Skin of body (tissue), 2 donors: ENCODE measurements around the gene SKOR1. TPM values are rescaled to one million over a fixed set of nuclear protein-coding genes. Genes with fewer than 3 reads are reported as not detected.

ENCODE experiments used
- DNase-seq: peaks from one replicate; lab custom pipeline; 2025; lab: John Stamatoyannopoulos, UW
- total RNA-seq: library from RNA; depleted of rRNA; stranded (reverse); fragments of >200 nt; gene quantifications from one replicate; pipeline ENCODE4 v1.2.3, GENCODE V29; 2014

Gene SKOR1
- total RNA-seq, 1 donor from 2014 or later, result 0.10 TPM

- DNase-seq, result no peak
These were observed 6.1 kb downstream of the SKOR1 start for GRCh38 chr15:67831363-67831762.

GRCh38 chr15:67832031-67832551 lies 6.8 kb downstream of the SKOR1 start:
- no peak for DNase-seq

DNA sequence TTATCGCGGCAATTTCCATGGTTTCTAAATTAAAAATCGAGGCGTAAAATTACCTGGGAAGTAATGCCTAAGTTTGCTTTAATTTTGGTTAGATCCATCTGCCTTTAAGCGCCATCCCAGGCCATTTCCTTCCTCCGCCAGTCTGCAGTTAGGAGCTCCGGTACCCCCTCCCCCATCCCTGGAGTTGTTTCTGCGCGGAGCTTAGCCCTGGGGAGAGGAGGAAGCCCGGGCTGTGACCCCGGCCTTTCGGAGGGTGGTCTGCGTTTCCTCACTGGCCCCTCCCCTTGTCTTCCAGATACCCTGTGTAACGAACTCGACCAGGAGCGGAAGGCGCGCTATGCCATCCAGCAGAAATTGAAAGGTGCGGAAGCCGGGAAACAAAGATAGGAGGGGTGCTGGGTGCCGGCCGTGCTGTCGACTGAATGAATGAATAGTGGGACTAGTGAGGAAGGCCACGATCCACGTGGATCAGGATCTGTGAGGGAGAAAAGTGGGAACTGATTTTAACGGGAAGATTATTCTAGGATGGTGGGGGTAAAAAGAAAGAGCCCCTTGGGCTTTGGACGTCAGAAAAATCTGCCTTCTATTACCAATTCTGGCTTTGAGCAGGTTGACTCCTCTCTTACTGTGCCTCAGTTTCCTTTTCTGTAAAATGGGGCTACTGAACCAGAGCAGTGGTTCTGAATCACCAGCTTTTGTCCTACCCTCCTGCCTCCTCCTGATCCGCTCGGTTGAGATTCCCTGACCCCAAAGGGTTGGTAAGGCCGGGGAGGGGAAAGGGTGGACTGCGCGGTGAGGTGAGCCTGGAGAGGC lies 7.8 kb downstream of the SKOR1 start:
- DNase-seq, result no peak

GRCh38 chr15:67833710-67834511 lies 8.6 kb downstream of the SKOR1 start:
- DNase-seq, result no peak

- no peak for DNase-seq
These were observed 9.4 kb downstream of the SKOR1 start for GRCh38 chr15:67834581-67835296.

DNA sequence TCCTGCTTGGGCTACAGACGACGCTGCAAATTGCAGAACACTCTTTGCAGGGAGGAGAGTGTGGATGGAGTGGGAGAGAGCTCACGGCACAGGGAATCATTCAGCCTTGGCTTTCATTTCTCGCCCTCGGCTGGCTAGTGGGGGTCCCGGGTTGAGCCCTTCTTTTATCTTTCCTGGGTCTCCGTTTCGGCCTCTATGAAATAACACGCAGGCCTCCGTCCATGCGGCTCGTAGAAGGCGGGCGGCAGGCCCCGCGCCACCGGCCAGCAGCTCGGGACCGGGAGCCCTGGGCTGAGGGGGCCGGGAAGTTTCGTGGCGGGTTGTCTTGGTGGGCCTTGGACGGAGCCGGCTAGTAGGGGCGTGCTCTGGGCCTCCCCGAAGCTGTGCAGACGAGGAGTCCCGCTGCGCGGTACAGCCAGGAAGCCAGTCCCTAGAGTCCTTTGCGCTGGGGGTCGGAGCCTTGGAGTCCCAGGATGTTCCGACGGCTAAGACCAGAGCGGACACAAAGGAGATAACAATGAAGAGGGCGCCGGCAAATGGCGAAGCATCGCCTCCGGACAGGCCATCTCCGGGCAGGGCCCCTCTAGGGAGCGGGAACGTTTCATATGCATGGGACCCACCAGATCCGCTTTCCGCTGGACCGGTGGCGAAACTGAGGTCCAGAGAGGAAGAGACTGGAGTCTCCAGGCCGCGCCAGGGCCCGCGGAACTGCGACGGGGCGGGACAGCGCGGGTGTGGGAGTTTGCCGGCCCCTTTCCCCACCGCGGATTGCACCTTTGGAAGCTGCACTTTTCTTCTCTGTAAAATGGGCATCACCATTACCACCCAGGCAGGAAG lies 10.2 kb downstream of the SKOR1 start:
- no peak for DNase-seq

DNA sequence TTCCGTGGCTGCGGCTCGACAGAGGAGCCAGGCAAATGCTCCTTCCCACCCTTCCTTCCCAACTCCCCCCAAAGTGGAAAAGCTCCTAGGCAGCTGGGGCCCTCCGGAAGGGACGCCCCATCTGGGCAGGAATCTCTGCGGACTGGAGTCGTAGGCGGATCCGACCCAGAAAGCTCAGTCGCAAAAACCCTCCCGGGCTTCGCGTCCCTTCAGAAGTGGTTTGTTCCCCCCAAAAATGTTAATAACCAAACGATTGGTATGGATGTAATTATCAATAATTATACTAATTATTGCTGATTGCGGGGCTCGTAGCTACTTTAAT lies 10.8 kb downstream of the SKOR1 start:
- no peak for DNase-seq

GRCh38 chr15:67836477-67836876 lies 11.2 kb downstream of the SKOR1 start:
- DNase-seq, result peak; percentile 46

- no peak for DNase-seq
These were observed 11.6 kb downstream of the SKOR1 start for GRCh38 chr15:67836955-67837354.

GRCh38 chr15:67838789-67839332 lies 13.6 kb downstream of the SKOR1 start:
- DNase-seq, result no peak

GRCh38 chr15:67839499-67839928 lies 14.2 kb downstream of the SKOR1 start:
- DNase-seq, result peak; percentile 78

- peak; percentile 90 for DNase-seq
These were observed 14.8 kb downstream of the SKOR1 start, which contains the start of gene RNU6-1 for GRCh38 chr15:67839929-67840748. Gene RNU6-1, minus strand, starts transcription at chr15:67840045.

DNA sequence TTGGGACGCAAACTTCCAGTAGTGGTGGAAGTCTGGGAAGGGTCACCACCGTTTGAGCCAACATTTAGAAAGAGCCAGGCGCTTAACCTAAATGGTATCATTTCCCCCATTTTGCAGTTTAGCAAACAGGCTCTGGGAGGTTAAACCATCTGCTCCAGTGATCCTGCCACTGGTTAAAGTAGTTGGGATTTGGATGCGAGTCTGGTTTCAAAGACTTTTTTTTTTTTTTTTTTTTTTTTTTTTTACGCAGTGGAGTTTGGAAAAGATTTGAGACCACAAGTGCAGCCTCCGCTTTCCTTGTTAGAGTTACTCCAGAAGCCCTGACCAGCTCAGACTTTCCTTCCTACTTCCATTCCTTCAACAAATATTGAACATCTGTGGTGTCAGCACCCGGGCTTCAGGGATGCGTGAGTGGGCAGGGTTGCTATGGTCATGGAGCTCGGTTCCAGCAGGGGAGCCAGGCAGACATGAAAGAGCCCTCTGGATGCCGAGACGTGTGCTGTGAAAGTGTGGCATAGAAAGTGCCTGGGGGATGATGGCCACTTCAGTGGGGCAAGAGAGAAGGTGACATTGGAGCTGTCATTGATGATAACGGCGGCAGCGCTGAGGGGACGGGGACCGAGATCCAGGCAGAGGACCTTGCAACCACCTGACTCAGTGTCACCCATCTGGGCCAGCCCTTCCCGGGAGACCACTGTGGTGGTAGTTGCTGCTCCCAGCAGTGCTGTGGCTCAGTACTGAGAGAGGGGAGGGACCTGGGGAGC lies 15.6 kb downstream of the SKOR1 start:
- peak; percentile 68 for DNase-seq

GRCh38 chr15:67841513-67841762 lies 16.1 kb downstream of the SKOR1 start:
- no peak for DNase-seq

DNA sequence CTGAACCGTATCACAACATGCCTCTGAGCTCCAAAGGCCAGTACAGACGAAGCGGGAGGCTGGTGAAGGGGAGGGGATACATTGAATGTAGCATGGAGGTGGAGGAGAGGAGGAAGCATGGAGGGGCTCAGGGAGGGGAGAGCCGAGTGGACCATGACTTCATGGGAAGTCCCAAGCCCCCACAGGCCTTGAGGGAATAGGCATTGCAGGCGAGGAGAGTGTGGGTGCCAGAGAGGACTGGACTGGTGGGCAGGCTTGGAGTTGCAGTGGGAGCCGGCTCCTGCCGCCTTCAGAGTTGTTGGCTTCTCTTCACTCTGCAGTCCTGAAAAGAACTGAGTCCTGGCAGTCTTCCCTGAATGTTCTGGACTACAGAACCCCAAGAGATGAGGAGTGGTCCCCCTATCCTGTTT lies 17.8 kb downstream of the SKOR1 start:
- DNase-seq, result no peak

DNA sequence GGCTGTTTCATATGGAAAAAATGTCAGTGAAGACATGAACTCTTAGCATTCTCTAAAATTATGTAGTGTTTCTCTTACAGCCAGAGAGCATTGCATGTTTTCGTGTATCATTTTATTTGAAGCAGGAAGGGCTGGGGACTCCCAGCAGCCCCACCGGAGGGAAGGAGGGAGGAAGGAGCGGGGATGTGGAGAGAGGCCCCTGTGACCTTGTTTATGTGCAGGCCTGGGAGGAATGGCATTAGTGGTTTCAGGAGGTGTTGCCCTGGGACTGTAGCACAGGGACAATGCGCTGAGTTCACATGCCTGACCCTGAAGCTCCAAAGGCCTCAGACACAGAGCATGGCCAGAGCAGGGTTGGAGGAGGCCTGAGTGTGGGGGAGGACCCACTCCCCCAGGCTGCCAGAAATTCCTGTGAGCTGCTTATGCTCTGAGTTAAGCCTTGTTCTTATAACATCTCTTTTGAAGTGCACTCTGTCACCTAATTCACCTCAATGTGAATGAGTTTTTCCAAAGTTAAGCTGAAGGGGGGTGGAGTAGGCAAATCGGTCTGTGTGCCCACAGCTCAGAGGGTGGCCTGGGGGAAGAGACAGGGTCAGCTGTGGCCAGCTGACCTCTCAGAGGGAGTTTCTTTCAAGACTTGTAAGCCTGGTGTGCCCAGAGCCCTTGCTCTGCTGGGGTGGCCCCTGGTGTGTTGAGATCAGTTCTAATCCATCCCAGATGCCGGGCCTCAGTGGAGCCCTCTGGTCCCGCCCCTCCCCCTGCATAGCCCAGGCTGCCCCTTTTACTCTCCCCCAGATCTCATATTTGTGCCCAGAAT lies 18.5 kb downstream of the SKOR1 start:
- peak; percentile 17 for DNase-seq

DNA sequence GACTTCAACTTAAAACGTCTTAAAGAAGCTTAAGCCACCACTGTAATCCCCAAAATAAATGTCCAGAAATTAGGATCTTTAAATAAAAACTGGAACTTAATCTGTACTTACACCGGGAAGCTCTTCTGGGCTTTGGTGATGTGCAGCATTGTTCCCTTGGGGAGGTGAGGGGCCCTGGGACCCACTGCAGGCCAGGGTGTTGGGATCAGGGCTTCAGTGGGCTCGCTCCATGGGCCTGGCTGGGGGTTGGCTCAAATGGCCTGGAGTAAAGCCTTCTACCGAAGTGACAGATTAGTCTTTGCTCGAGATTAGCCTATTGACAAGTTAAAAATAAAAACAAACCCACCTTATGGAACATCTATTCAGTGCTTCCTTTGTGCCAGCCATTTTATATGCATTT lies 20.7 kb downstream of the SKOR1 start:
- no peak for DNase-seq

DNA sequence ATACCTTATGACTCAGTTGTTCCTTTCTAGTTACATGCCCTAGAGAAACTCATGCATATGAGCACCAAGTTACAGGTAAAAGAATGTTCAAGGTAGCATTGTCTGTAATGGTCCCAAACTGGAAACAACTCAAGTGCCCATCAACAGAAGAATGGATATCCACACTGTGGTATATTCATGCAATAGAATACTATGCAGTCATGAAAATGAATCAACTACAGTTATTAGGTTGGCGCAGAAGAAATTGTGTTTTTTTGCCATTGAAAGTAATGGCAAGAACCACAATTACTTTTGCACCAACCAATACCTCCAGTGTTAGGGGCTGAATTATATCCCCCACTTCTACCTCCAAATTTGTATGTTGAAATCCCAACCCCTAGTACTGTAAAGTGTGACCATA lies 24.2 kb downstream of the SKOR1 start:
- DNase-seq, result no peak
